ENCODE measurements around the gene MDFIC.
"Not testable (repeated sequence)": the region's sequence is repeated elsewhere in the genome, so short reads cannot be mapped to it uniquely, and the experiment has no call there.

Gene MDFIC

GRCh38 chr7:114922026-114922651 is at the start of gene MDFIC:
TSS of gene MDFIC (plus strand) at chr7:114922094. CDS start at chr7:114923034, 940 bp downstream.
- peak; percentile 29 for DNase-seq

DNA sequence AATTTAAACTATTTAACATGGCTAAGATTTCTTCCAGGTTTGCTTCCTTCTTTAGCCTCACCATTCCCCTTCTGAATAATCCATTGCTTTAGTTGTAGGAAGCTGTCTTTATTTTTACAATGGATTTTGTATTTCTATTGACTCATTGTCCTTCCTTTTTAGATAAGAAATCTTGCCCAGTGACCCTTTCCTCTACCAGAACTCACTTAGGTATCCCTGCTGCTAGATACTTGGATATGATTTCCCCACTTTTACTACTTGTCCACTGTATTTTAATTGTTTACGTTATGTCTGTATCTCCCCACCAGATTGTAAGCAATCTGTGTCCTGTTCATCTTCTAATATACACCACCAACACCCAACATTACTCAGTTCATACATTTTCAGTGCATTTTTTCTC is 47.7 kb upstream of the MDFIC start:
- no peak for DNase-seq

DNA sequence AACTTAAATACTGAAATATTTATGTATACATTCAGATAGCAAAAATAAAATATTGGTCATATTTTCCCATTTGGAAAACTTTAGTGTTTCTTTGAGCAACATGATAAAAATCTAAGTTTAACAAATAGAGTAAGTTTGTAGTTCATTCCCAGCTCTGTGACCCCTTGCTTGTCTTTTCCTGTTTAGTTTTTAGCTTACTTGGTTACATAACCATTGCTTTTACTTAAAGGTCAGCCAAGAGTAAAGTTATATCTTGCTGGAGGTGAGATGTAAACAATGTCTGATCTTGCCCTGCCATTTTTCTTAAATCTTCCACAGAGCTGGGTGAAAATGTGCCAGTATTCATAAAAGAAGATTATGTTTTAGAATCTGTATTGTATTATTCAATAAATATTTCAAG is 46.7 kb upstream of the MDFIC start:
- no peak for DNase-seq

GRCh38 chr7:114879554-114879953 is 42.3 kb upstream of the MDFIC start:
- no peak for DNase-seq

- no peak for DNase-seq
These were observed 36.1 kb upstream of the MDFIC start for GRCh38 chr7:114885836-114886235.

- DNase-seq, result no peak
These were observed 35.7 kb upstream of the MDFIC start for GRCh38 chr7:114886241-114886640.

- not testable (repeated sequence) for DNase-seq
These were observed 32.8 kb upstream of the MDFIC start for GRCh38 chr7:114889116-114889515.

GRCh38 chr7:114889646-114890285 is 32.1 kb upstream of the MDFIC start:
- no peak for DNase-seq

- DNase-seq, result no peak
These were observed 31.3 kb upstream of the MDFIC start for GRCh38 chr7:114890561-114890960.

DNA sequence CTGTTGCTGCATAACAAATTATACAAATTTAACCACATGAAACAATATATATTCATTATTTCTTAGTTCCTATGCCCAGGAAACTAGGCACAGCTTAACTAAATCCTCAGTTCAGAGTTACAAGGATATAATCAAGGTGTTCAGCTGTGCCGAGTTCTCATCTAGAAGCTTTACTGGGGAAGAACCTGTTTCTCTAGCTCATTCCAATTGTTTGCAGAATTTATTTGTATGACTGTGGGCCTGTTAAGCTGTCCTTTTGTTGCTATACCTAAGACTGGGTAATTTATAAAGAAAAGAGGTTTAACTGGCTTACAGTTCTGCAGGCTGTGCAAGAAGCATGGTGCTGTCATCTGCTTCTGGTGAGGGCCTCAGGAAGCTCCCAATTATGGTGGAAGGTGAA is 21.8 kb upstream of the MDFIC start:
- no peak for DNase-seq

DNA sequence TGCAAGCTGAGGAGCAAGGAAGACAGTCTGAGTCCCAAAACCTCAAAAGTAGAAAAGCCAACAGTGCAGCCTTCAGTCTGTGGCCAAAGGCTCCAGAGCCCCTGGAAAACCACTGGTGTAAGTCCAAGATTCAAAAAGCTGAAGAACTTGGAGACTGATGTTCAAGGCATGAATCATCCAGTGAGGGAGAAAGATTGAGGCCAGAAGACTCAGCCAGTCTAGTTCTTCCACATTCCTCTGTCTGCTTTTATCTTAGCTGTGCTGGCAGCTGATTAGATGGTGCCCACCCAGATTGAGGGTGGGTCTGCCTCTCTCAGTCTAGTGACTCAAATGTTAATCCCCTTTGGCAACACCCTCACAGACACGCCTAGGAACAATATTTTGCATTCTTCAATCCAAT is 20.1 kb upstream of the MDFIC start:
- no peak for DNase-seq

- DNase-seq, result no peak
These were observed 18.8 kb upstream of the MDFIC start for GRCh38 chr7:114903131-114903530.

DNA sequence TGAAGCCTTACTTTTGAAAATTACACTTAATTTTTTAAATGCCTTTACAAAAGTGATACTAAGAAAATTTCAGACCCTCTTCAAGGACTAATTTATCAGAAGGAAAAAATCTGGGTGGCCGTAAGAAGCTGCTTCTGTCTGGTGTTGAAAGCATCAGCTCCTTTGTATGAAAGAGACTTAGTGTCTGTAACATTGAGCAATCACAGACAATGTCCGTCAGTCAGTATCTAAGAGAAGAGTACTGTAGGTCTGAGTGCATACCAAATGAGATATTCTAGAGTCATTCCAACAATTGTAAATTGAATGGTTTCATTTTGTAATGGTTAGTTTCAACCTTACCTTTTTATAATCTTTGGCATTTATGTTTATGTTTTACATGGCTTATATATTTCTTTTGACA is 11.1 kb upstream of the MDFIC start:
- no peak for DNase-seq

DNA sequence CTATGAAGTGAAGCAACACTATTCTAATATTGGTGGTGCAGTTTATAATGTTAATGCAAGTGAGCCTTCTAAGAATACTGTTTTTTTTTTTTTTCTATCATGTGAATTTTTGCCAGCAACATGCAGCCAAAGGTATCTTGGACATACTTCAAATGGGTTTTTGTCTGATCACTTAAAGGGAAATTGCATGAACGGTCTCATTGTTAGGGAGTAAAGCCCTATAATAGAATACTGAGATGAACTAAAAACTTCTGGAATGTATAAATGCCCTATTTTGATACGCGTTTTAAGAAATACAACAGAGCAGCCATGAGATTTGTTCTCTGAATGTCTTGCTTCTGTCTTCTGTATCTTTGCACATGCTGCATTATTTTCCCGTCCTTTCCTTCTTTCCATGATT is 10.5 kb upstream of the MDFIC start:
- DNase-seq, result no peak

- DNase-seq, result no peak
These were observed 5.5 kb upstream of the MDFIC start for GRCh38 chr7:114916261-114916892.

DNA sequence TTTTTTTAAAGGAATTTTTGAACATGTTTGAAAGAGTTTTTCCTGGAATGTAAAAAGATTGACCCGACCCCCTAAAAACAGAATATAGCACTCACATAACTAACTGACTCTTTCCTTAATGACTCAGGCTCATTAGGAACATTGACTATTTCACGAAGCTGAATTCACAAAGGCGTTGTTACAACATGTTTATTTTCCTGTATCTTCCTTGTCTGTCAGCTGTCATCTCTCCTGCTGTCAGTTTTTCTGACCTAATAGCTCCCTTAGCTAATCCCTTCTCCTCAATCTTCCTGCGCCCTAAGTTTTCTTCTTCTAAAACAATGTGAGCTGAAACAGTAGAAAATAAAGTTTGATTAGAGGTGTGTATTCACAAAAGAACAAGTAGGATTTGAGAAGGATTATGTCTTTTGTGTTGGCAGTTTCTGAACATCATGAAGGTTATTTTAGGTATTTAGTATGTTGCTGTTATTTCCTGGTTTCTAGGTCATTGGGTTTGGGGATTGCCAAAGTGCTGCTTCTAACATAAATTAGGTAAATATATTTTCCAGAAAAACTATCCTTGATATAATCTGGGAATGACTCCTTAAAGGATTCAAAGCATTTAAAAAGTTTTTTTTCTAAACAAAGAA is 4.6 kb upstream of the MDFIC start:
- no peak for DNase-seq

- no peak for DNase-seq
These were observed 2.3 kb upstream of the MDFIC start for GRCh38 chr7:114919587-114919986.

- DNase-seq, result no peak
These were observed 266 bp upstream of the MDFIC start for GRCh38 chr7:114921631-114922025.

- DNase-seq, result peak; percentile 6
These were observed 933 bp downstream of the MDFIC start for GRCh38 chr7:114922652-114923402.

- DNase-seq, result no peak
These were observed 1.5 kb downstream of the MDFIC start for GRCh38 chr7:114923403-114923713.

GRCh38 chr7:114924038-114924712 is 2.3 kb downstream of the MDFIC start:
- no peak for DNase-seq

DNA sequence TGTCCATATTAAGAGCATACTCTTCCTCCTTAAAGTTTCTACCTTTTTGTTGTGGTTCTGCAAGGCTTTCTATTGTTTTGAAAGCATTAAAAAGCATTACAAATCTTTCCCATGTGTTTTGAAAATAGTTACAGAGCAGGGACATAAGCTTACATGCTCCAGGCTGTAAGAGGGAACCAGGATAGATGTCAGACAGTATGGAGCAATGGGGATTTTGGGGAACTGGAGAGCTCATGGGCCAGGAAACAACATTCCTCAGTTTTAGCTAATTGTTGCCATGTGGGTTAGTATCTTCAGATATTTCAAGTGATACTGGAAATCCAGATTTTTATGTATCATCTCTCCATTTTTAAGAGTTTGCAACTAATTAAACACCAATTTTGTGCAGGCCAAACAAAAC is 3.5 kb downstream of the MDFIC start:
- DNase-seq, result no peak

DNA sequence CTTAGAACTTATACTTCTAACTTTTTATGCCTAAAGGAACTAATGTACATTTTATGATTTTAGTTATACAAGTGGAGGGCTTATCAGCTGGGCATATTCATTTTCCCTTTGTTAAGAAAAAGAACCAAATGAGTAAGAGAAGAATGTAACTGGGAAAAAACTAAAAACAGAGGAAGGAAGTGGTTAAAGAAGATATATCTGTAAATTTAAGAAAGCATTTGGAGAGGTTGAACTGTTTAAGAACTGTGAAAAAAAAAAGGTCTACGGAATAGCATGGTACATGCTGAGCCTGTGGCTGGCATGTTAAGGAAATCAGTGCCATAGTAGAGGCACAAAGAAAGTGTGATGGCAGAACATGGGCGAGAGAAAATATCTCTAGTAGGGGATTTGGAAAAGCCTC is 6.2 kb downstream of the MDFIC start:
- DNase-seq, result no peak
